ENCODE results near the gene TMEM253. TPM values are rescaled to one million over a fixed set of nuclear protein-coding genes. Genes with fewer than 3 reads are reported as not detected.

Gene TMEM253
- total RNA-seq, 2 donors from 2014 or later: not detected

GRCh38 chr14:21121122-21121521 lies 20.3 kb downstream of the TMEM253 start:
- no peaks in the 10 kb centered on the region for H3K4me1 Mint-ChIP-seq
- peak; percentile 46 for ATAC-seq (replicated peaks)
- no peak overlapping the region for H3K27ac Mint-ChIP-seq
- H3K27me3 Mint-ChIP-seq: peaks cover 18% of the 10 kb centered on the region
- H3K9me3 Mint-ChIP-seq: no peaks in the 10 kb centered on the region
- H3K4me3 Mint-ChIP-seq: no peak overlapping the region
- H3K36me3 Mint-ChIP-seq (ENCODE audit: low read depth): no peaks in the 10 kb centered on the region

- no peaks in the 10 kb centered on the region for H3K4me1 Mint-ChIP-seq
- no peak overlapping the region for H3K27ac Mint-ChIP-seq
- no peak overlapping the region for H3K4me3 Mint-ChIP-seq
- no peak for ATAC-seq (replicated peaks)
- no peaks in the 10 kb centered on the region for H3K9me3 Mint-ChIP-seq
- peaks cover 18% of the 10 kb centered on the region for H3K27me3 Mint-ChIP-seq
- H3K36me3 Mint-ChIP-seq (ENCODE audit: low read depth): no peaks in the 10 kb centered on the region
Measured at GRCh38 chr14:21123429-21123828, 22.6 kb downstream of the TMEM253 start.

GRCh38 chr14:21133901-21134300 lies 33.0 kb downstream of the TMEM253 start:
- ATAC-seq (replicated peaks): no peak
- H3K27ac Mint-ChIP-seq: no peak overlapping the region
- no peak overlapping the region for H3K4me3 Mint-ChIP-seq
- no peaks in the 10 kb centered on the region for H3K27me3 Mint-ChIP-seq
- H3K9me3 Mint-ChIP-seq: no peaks in the 10 kb centered on the region
- H3K4me1 Mint-ChIP-seq: no peaks in the 10 kb centered on the region
- H3K36me3 Mint-ChIP-seq (ENCODE audit: low read depth): no peaks in the 10 kb centered on the region

- Mint-ChIP-seq H3K4me3 (no peak overlapping the region), H3K27me3 (no peaks in the 10 kb centered on the region), H3K9me3 (no peaks in the 10 kb centered on the region), H3K4me1 (no peaks in the 10 kb centered on the region), H3K36me3 (ENCODE audit: low read depth) (no peaks in the 10 kb centered on the region), H3K27ac (no peak overlapping the region)
- no peak for ATAC-seq (replicated peaks)
Measured at GRCh38 chr14:21136024-21136423, 35.2 kb downstream of the TMEM253 start.

GRCh38 chr14:21142357-21142756 lies 41.5 kb downstream of the TMEM253 start:
- Mint-ChIP-seq H3K27ac (no peak overlapping the region), H3K36me3 (ENCODE audit: low read depth) (no peaks in the 10 kb centered on the region), H3K4me3 (no peak overlapping the region), H3K4me1 (no peaks in the 10 kb centered on the region), H3K27me3 (peaks cover 15% of the 10 kb centered on the region), H3K9me3 (peaks cover 14% of the 10 kb centered on the region)
- no peak for ATAC-seq (replicated peaks)

GRCh38 chr14:21145437-21145836 lies 44.6 kb downstream of the TMEM253 start:
- H3K4me3 Mint-ChIP-seq: no peak overlapping the region
- no peak for ATAC-seq (replicated peaks)
- no peaks in the 10 kb centered on the region for H3K4me1 Mint-ChIP-seq
- no peaks in the 10 kb centered on the region for H3K36me3 Mint-ChIP-seq (ENCODE audit: low read depth)
- H3K9me3 Mint-ChIP-seq: peaks cover 14% of the 10 kb centered on the region
- peaks cover 15% of the 10 kb centered on the region for H3K27me3 Mint-ChIP-seq
- H3K27ac Mint-ChIP-seq: no peak overlapping the region

- Mint-ChIP-seq H3K36me3 (ENCODE audit: low read depth) (no peaks in the 10 kb centered on the region), H3K27me3 (peaks cover 12% of the 10 kb centered on the region), H3K27ac (no peak overlapping the region), H3K4me3 (no peak overlapping the region), H3K9me3 (peaks cover 14% of the 10 kb centered on the region), H3K4me1 (no peaks in the 10 kb centered on the region)
- ATAC-seq (replicated peaks): no peak
Measured at GRCh38 chr14:21149641-21150367, 48.9 kb downstream of the TMEM253 start.

Other genes with a start within 250 kb of the TMEM253 start
- not detected for gene RNASE3, start 209.7 kb upstream of the TMEM253 start, total RNA-seq
- not detected for gene RNASE2, start 145.6 kb upstream of the TMEM253 start, total RNA-seq
- gene METTL17, start 111.1 kb upstream of the TMEM253 start, total RNA-seq: 100 to 1,000 TPM in 1 of 2 donors, 10 to 100 TPM in 1; 83.2 to 102 TPM
- under 1 TPM; 0.24 to 0.30 TPM for gene SLC39A2, start 101.8 kb upstream of the TMEM253 start, total RNA-seq
- 1 to 10 TPM; 4.1 to 5.4 TPM for gene NDRG2, start 76.0 kb upstream of the TMEM253 start, total RNA-seq
- gene TPPP2, start 70.8 kb upstream of the TMEM253 start, total RNA-seq: not detected
- gene RNASE13, start 66.3 kb upstream of the TMEM253 start, total RNA-seq: not detected
- not detected for gene RNASE7, start 58.7 kb upstream of the TMEM253 start, total RNA-seq
- not detected for gene RNASE8, start 43.2 kb upstream of the TMEM253 start, total RNA-seq
- under 1 TPM in 1 of 2 donors, not detected in 1; 0.26 TPM for gene ARHGEF40, start 30.8 kb upstream of the TMEM253 start, total RNA-seq
- 10 to 100 TPM in 1 of 2 donors, 1 to 10 TPM in 1; 9.6 to 18.3 TPM for gene ZNF219, start 2.4 kb upstream of the TMEM253 start, total RNA-seq
- not detected for gene OR5AU1, start 55.0 kb downstream of the TMEM253 start, total RNA-seq
- 100 to 1,000 TPM; 720 to 984 TPM for gene HNRNPC, start 168.4 kb downstream of the TMEM253 start, total RNA-seq
- not detected for gene RPGRIP1, start 179.0 kb downstream of the TMEM253 start, total RNA-seq